A673 (cell line): ENCODE data around the gene CDAN1.

Experiments
- CTCF ChIP-seq: fragments of 300-800, 200-600 bp; sonication (generic); conservative IDR thresholded peaks from 2 replicates; pipeline ENCODE4 v1.5.1; 2017; ENCODE audit warnings: low read depth, mild to moderate bottlenecking, antibody characterized with exemption, low read length, moderate library complexity, mixed read lengths
- EZH2 ChIP-seq: fragments of 200-600 bp; sonication (generic); IDR thresholded peaks from 2 replicates; pipeline ENCODE4 v1.6.1; 2017; ENCODE audit warnings: borderline replicate concordance, low read depth, mild to moderate bottlenecking, mixed read lengths, antibody characterized with exemption, low read length; ENCODE audit not compliant: poor library complexity, severe bottlenecking

- TF ChIP-seq CTCF (no peak), EZH2 (no peak)
Observed at GRCh38 chr15:42782716-42783115, 45.8 kb upstream of the CDAN1 start.
